ENCODE results near the gene RABL2B.

Gene RABL2B

DNA sequence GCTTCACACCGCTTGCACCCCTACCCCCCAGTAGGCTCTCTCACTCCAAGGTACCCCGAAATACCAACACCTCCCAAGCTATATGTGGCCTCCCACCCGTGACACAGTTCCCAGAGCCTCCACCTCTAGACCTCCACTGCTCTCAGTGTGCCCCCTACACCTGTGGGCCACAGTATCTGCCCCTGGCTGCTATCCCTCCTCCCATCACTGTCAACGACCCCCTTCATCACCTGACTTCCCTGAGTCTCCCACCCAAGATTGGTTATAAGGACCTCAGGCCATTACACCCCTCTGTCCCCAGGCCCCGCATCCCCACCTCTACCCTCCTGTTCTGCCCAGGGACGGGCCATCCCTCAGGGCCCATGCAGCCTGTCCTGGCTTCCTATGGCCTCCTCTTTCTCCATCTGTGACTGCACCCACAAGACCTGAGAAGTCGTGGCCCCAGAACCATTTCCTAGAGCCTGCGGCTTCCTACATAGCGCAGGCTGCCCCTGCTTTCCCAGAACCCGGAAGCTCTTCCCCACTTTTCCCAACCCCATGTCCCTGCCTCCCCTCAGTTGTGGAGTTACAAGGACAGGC lies 44.7 kb downstream of the RABL2B start:
- Histone ChIP-seq H3K27me3 (no peaks in the 10 kb centered on the region), H3K4me1 (ENCODE audit: control insufficient read depth in 1 of 2, insufficient read depth in 1 of 2, low read depth in 1 of 2, low read length in 1 of 2) (no peaks in the 10 kb centered on the region), H3K4me3 (ENCODE audit: low read depth in 1 of 2, low read length in 1 of 2) (no peak overlapping the region), H3K27ac (no peak overlapping the region), H3K36me3 (no peaks in the 10 kb centered on the region), H3K9me3 (no peaks in the 10 kb centered on the region)
- TF ChIP-seq, protein P1, sequence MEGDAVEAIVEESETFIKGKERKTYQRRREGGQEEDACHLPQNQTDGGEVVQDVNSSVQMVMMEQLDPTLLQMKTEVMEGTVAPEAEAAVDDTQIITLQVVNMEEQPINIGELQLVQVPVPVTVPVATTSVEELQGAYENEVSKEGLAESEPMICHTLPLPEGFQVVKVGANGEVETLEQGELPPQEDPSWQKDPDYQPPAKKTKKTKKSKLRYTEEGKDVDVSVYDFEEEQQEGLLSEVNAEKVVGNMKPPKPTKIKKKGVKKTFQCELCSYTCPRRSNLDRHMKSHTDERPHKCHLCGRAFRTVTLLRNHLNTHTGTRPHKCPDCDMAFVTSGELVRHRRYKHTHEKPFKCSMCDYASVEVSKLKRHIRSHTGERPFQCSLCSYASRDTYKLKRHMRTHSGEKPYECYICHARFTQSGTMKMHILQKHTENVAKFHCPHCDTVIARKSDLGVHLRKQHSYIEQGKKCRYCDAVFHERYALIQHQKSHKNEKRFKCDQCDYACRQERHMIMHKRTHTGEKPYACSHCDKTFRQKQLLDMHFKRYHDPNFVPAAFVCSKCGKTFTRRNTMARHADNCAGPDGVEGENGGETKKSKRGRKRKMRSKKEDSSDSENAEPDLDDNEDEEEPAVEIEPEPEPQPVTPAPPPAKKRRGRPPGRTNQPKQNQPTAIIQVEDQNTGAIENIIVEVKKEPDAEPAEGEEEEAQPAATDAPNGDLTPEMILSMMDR (IDR thresholded peaks at IDR 0.05): no peak

DNA sequence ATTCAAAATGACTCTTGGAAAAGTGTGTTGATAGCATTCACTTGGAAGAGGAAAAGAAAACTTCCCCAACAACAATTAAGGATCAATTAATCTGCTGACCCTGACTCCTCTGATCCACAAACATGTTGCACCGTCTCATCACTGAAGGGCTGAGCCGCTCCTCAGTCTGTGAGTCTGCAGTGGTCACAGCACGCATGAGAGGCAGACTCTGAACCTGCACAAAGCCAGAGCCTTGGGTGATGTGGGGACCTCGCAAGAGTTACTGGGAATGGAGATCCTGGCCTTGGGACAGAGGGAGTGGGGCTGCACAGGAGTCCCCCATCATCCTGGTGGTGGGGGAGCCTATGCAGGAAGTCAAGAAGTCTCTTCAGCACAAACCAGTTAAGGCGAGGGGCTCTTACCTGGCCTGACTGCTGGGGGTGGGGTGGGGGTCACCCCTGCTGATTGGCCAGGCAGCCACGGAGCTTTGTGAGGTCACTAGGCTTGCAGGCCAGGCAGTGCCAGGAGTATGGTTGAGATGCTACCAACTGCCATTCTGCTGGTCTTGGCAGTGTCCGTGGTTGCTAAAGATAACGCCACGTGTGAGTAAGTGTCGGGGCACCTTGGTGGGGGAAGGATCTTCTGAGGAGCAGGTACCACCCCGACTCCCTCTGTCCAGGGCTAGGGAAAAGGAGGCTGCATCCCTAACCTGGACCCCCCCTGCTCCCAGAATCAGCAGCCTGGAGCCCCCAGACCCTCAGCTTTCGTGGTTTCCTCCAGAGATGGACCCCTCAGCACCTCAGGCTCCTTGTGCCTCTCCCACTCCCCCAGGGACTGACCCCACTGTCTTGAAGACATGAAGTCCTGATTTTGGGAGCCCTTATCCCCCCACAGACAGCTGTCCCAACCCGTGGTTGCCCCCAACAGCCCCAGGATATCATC lies 45.4 kb downstream of the RABL2B start, which contains the start of gene ACR:
Gene ACR, plus strand, starts transcription at position 477 of the 921 bp plus-strand sequence. Its CDS starts 32 bp downstream, at position 509.
- H3K27me3 ChIP-seq: no peaks in the 10 kb centered on the region
- H3K36me3 ChIP-seq: no peaks in the 10 kb centered on the region
- H3K4me1 ChIP-seq (ENCODE audit: control insufficient read depth in 1 of 2, insufficient read depth in 1 of 2, low read depth in 1 of 2, low read length in 1 of 2): no peaks in the 10 kb centered on the region
- H3K4me3 ChIP-seq (ENCODE audit: low read depth in 1 of 2, low read length in 1 of 2): no peak within 1 kb of the TSS
- no peaks in the 10 kb centered on the region for H3K9me3 ChIP-seq
- no peak within 1 kb of the TSS for H3K27ac ChIP-seq
- TF ChIP-seq, protein P1 (IDR thresholded peaks at IDR 0.05): no peak

DNA sequence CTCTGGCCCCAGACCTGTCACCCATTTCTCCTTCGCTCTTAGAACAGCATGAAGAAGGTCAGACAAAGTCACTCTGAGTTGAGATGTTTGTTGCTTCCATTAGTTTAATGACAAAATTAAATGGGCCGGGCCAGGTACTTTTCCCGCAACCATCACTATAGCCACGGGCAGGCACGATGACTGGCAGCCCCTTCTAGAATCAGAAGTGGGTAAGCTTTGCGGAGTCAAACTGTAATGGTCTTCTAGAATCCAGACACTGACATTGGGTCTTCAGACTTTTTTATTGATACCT lies 47.8 kb downstream of the RABL2B start:
- no peaks in the 10 kb centered on the region for H3K36me3 ChIP-seq
- TF ChIP-seq, protein P1 (IDR thresholded peaks at IDR 0.05): no peak
- H3K27me3 ChIP-seq: no peaks in the 10 kb centered on the region
- no peak overlapping the region for H3K4me3 ChIP-seq (ENCODE audit: low read depth in 1 of 2, low read length in 1 of 2)
- no peak overlapping the region for H3K27ac ChIP-seq
- H3K9me3 ChIP-seq: no peaks in the 10 kb centered on the region
- no peaks in the 10 kb centered on the region for H3K4me1 ChIP-seq (ENCODE audit: control insufficient read depth in 1 of 2, insufficient read depth in 1 of 2, low read depth in 1 of 2, low read length in 1 of 2)

DNA sequence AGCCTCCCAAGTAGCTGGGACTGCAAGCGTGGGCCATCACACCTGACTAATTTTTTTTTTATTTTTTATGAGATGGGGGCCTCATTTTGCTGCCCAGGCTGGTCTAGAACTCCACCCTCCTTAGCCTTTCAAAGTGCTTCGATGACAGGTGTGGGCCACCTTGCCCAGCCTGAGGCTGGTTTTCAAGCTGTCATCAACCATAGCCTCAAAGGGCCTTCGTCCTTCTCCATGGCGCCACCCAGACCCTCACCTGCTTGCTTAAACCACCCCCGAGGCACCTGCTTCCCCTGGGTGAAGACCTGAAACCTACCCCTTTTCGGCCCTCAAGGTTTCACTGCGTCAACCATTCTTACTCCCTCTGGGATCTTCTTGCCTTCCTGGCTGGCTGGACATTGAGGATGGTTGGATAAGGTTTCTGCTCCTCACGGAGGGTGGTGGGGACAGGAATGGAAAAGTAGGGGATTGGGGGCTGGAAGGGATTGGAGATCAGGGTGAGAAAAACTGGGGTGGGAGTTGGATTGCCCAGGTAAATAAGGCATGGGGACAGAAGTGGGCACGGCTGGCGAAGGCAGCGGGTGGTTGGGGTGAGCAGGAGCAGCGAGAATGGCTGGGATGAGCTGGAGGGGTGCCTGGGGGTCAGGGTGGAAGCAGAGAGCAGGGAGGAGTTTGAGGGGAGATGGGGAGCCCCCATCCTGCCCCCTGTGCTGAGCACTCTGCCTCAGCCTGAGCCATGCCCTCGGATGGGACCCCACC lies 48.3 kb downstream of the RABL2B start:
- TF ChIP-seq, protein P1 (IDR thresholded peaks at IDR 0.05): no peak
- no peaks in the 10 kb centered on the region for H3K27me3 ChIP-seq
- no peaks in the 10 kb centered on the region for H3K4me1 ChIP-seq (ENCODE audit: control insufficient read depth in 1 of 2, insufficient read depth in 1 of 2, low read depth in 1 of 2, low read length in 1 of 2)
- H3K27ac ChIP-seq: no peak overlapping the region
- H3K36me3 ChIP-seq: no peaks in the 10 kb centered on the region
- H3K9me3 ChIP-seq: no peaks in the 10 kb centered on the region
- no peak overlapping the region for H3K4me3 ChIP-seq (ENCODE audit: low read depth in 1 of 2, low read length in 1 of 2)

DNA sequence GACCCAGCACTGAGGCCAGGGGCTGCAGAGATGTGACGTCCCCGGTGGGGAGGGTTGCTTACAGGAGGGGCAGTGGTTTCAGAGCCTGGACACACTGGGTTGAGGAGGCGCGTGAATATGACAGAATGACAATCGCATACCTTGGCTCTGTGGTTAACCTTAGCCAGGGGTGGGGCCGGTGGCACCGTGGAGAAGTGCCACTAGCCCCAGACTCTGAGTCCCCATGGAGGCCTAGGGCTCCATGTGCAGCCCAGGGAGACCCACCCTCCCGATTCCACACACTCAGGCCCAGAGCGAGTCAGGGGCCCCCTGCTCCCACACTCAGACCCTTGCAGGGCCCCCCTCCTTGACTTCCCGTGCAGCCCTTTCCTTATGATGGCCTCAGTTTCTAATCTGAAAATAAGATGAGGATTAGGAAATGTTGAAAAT lies 49.1 kb downstream of the RABL2B start:
- TF ChIP-seq, protein P1 (IDR thresholded peaks at IDR 0.05): no peak
- no peaks in the 10 kb centered on the region for H3K4me1 ChIP-seq (ENCODE audit: control insufficient read depth in 1 of 2, insufficient read depth in 1 of 2, low read depth in 1 of 2, low read length in 1 of 2)
- H3K27me3 ChIP-seq: no peaks in the 10 kb centered on the region
- H3K36me3 ChIP-seq: no peaks in the 10 kb centered on the region
- H3K27ac ChIP-seq: no peak overlapping the region
- no peak overlapping the region for H3K4me3 ChIP-seq (ENCODE audit: low read depth in 1 of 2, low read length in 1 of 2)
- no peaks in the 10 kb centered on the region for H3K9me3 ChIP-seq

All from neutrophil (primary cell).